ENCODE data around the gene MMP11. TPM values are rescaled to one million over a fixed set of nuclear protein-coding genes. Genes with fewer than 3 reads are reported as not detected.

Gene MMP11
- total and polyA plus RNA-seq, 2 of the 13 experiments (the other 11 are each of a cell fraction or from before 2014, with no cell fraction given): 8.9 to 28.6 TPM

DNA sequence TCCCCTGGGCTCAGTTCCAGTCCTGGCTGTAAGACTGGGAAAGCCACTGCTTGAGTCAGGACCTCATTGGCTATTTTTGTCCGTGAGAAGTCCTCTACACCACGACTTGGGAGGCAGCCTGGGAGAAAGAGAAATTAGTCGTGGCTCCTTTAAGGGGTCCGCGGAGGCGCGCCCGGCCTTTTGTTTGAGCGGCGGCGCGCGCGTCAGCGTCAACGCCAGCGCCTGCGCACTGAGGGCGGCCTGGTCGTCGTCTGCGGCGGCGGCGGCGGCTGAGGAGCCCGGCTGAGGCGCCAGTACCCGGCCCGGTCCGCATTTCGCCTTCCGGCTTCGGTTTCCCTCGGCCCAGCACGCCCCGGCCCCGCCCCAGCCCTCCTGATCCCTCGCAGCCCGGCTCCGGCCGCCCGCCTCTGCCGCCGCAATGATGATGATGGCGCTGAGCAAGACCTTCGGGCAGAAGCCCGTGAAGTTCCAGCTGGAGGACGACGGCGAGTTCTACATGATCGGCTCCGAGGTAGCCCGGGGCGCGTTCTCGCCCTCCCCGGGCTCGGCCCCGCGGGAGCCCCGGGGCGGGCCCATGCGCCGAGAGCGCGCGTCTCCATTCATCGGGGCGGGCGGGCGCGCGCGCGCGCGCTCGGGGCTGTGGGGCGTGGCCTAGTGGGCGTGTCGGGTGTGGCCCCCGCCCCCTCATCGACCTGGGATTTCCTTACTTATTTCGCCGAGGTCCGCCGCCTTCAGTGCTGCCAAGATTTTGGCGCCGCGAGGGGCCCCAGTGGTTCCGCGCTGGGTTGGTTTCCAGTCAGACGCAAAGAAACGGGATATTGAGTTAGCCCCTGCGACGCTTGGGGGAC lies 14.3 kb downstream of the MMP11 start, which contains the start of gene SMARCB1 (continued):
- TF ChIP-seq ZNF354B (CRISPR knock-in tag; IDR thresholded peaks at IDR 0.05) (no peak), SYNCRIP (IDR thresholded peaks at IDR 0.05; ENCODE audit: insufficient read depth, low read depth, low read length) (no peak), CENPT (CRISPR knock-in tag; IDR thresholded peaks at IDR 0.05; ENCODE audit: low read depth) (no peak), RARA (CRISPR knock-in tag; IDR thresholded peaks at IDR 0.05) (no peak), GABPB1 (CRISPR knock-in tag; IDR thresholded peaks at IDR 0.05) (peak; percentile 58; the same call in 1 of the 2 replicates), ZBTB8A (CRISPR knock-in tag; IDR thresholded peaks at IDR 0.05; ENCODE audit: borderline replicate concordance, low read depth) (peak; percentile 45; the same call in 1 of the 2 replicates), TP53 (CRISPR knock-in tag; conservative IDR thresholded peaks at IDR 0.05) (no peak), ZNF451 (CRISPR knock-in tag; IDR thresholded peaks at IDR 0.05) (peak; percentile 43; the same call in 1 of the 2 replicates), CAMTA2 (CRISPR knock-in tag; IDR thresholded peaks at IDR 0.05; ENCODE audit: borderline replicate concordance) (0 out of 2 replicates have a peak, but pooled peaks have one; percentile 85), GFI1 (CRISPR knock-in tag; IDR thresholded peaks at IDR 0.05; ENCODE audit: borderline replicate concordance) (no peak), KAT2B (IDR thresholded peaks at IDR 0.05; ENCODE audit: borderline replicate concordance, low read depth, low read length) (0 out of 2 replicates have a peak, but pooled peaks have one; percentile 5), SOX5 (CRISPR knock-in tag; IDR thresholded peaks at IDR 0.05; ENCODE audit: borderline replicate concordance) (no peak), ZNF124 (CRISPR knock-in tag; IDR thresholded peaks at IDR 0.05) (no peak), ZSCAN31 (CRISPR knock-in tag; IDR thresholded peaks at IDR 0.05; ENCODE audit: low read depth) (peak; percentile 81), NAIF1 (CRISPR knock-in tag; IDR thresholded peaks at IDR 0.05; ENCODE audit: borderline replicate concordance) (no peak), ONECUT2 (CRISPR knock-in tag; IDR thresholded peaks at IDR 0.05) (peak; percentile 64; the same call in 1 of the 2 replicates), ZEB1 (IDR thresholded peaks at IDR 0.05; ENCODE audit: insufficient replicate concordance, low read depth) (no peak), ZSCAN20 (CRISPR knock-in tag; IDR thresholded peaks at IDR 0.05; ENCODE audit: borderline replicate concordance) (0 out of 2 replicates have a peak, but pooled peaks have one; percentile 85), ZBTB42 (CRISPR knock-in tag; IDR thresholded peaks at IDR 0.05) (no peak), CBX1 (IDR thresholded peaks at IDR 0.05; ENCODE audit: low read depth) (no peak), MEIS1 (CRISPR knock-in tag; IDR thresholded peaks at IDR 0.05; ENCODE audit: borderline replicate concordance) (no peak), ZNF644 (CRISPR knock-in tag; IDR thresholded peaks at IDR 0.05; ENCODE audit: low read depth) (no peak), NCOA5 (CRISPR knock-in tag; IDR thresholded peaks at IDR 0.05) (no peak), ZKSCAN1 (IDR thresholded peaks at IDR 0.05; ENCODE audit: low read length) (no peak)
- TF ChIP-seq, protein P1, sequence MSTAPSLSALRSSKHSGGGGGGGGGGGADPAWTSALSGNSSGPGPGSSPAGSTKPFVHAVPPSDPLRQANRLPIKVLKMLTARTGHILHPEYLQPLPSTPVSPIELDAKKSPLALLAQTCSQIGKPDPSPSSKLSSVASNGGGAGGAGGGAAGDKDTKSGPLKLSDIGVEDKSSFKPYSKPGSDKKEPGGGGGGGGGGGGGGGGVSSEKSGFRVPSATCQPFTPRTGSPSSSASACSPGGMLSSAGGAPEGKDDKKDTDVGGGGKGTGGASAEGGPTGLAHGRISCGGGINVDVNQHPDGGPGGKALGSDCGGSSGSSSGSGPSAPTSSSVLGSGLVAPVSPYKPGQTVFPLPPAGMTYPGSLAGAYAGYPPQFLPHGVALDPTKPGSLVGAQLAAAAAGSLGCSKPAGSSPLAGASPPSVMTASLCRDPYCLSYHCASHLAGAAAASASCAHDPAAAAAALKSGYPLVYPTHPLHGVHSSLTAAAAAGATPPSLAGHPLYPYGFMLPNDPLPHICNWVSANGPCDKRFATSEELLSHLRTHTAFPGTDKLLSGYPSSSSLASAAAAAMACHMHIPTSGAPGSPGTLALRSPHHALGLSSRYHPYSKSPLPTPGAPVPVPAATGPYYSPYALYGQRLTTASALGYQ (CRISPR knock-in tag; IDR thresholded peaks at IDR 0.05): peak; percentile 55; the same call in 1 of the 2 replicates
- TF ChIP-seq, protein P2, sequence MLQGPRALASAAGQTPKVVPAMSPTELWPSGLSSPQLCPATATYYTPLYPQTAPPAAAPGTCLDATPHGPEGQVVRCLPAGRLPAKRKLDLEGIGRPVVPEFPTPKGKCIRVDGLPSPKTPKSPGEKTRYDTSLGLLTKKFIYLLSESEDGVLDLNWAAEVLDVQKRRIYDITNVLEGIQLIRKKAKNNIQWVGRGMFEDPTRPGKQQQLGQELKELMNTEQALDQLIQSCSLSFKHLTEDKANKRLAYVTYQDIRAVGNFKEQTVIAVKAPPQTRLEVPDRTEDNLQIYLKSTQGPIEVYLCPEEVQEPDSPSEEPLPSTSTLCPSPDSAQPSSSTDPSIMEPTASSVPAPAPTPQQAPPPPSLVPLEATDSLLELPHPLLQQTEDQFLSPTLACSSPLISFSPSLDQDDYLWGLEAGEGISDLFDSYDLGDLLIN (CRISPR knock-in tag; IDR thresholded peaks at IDR 0.05; ENCODE audit: borderline replicate concordance): peak; percentile 50; the same call in 1 of the 2 replicates
- TF ChIP-seq, protein P3, sequence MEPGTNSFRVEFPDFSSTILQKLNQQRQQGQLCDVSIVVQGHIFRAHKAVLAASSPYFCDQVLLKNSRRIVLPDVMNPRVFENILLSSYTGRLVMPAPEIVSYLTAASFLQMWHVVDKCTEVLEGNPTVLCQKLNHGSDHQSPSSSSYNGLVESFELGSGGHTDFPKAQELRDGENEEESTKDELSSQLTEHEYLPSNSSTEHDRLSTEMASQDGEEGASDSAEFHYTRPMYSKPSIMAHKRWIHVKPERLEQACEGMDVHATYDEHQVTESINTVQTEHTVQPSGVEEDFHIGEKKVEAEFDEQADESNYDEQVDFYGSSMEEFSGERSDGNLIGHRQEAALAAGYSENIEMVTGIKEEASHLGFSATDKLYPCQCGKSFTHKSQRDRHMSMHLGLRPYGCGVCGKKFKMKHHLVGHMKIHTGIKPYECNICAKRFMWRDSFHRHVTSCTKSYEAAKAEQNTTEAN (CRISPR knock-in tag; conservative IDR thresholded peaks at IDR 0.05): no peak
